Measurements from ENCODE around the gene THEMIS.
"Not testable (repeated sequence)": the region's sequence is repeated elsewhere in the genome, so short reads cannot be mapped to it uniquely, and the experiment has no call there.

Gene THEMIS

DNA sequence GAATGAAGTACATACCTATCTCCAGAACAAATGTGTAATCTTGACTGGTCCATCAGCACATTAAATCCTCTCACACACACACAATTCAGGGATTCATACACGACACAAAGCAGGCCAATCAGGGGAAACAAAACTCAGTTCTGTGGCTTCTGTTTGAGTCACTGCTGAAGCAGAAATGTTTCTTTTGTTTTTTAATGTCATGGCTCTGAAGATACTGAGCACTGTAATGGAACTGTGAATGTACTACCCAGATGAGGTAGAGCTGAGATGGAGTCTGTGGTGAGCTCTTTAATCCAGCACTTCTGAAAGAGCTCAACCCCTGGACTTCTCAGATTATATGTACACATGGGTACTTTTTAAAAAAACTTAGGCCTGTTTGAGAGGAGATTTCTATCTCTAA is 116.4 kb downstream of the THEMIS start:
- DNase-seq (ENCODE audit: insufficient read length, low spot score) = no peak
- FAIRE-seq = no peak
- no peak for TF ChIP-seq POLR2A (IDR thresholded peaks at IDR 0.05; ENCODE audit: low read depth, low read length)

DNA sequence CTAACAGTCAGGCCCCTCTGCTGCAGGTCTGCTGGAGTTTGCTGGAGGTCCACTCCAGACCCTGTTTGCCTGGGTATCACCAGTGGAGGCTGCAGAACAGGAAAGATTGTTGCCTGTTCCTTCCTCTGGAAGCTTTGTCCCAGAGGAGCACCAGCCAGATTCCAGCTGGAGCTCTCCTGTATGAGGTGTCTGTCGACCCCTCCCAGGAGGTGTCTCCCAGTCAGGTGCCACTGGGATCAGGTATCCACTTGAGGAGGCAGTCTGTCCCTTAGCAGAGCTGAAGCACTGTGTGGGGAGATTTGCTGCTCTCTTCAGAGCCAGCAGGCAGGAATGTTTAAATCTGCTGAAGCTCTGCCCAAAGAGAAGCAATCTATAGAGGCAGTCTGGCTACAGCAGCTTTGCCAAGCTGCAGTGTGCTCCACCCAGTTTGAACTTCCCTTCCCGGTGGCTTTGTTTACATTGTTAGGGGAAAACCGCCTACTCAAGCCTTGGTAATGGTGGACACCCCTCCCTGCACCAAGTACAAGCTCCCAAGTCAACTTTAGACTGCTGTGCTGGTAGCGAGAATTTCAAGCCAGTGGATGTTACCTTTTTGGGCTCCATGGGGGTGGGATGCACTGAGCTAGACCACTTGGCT is 119.1 kb downstream of the THEMIS start:
- DNase-seq (ENCODE audit: insufficient read length, low spot score); FAIRE-seq: not testable (repeated sequence)

DNA sequence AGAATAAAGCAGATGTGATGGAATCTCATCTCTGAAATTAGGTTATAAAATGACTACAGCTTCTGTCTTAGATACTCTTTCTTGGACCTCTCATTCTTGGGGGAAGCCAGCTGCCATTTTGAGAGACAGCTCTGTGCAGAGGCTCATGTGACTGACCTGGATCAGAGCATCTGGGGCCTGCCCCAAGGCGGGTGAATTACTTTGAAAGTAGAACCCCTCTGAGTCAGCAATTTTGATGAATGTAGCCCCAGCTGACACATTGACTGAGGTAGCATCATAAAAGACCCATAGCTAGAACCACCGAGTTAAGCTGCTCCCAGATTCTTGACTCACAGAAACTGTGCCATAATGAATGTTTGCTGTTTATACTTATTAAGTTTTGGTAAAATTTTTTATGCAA is 124.5 kb downstream of the THEMIS start:
- DNase-seq (ENCODE audit: insufficient read length, low spot score) = no peak
- no peak for FAIRE-seq
- no peak for TF ChIP-seq POLR2A (IDR thresholded peaks at IDR 0.05; ENCODE audit: low read depth, low read length)

DNA sequence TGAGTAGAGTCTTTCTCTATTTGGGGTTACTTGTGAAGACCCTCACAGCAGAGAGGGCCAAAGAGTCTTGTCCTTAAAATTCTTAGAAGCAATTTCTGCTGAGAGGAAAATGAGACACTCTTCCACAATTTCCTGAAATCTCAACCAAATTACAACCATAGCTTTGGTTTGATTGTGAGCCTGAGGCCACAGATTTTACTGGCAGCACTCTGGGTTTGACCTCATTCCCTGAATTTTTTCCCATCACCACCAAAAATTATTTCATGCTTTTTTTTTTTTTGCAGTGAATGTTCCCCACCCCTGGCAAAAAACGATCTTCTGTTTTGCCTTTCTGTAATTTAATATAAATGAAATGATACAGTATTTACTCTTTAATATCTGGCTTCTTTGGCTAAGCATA is 125.5 kb downstream of the THEMIS start:
- FAIRE-seq (no peak), DNase-seq (ENCODE audit: insufficient read length, low spot score) (no peak)
- TF ChIP-seq POLR2A (IDR thresholded peaks at IDR 0.05; ENCODE audit: low read depth, low read length) = no peak

DNA sequence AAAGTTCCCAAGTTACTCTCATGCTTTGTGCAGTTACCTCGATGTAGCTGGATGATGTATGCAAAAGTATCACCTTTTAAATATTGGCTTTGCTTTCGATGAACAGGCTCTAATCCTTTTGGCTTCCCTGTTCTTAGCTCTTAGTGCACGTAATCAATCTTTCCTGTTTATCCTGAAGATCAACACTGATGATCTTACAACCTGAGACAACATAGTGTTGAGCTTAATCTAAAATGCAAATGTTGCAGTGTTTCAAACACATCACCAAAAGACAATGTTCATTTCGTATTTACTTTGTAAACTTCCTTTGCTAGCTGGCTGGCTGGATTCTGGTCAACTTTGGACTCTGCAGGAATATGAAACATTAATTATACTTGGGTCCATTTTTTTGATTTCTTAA is 132.1 kb downstream of the THEMIS start:
- TF ChIP-seq POLR2A (IDR thresholded peaks at IDR 0.05; ENCODE audit: low read depth, low read length) = no peak
- DNase-seq (ENCODE audit: insufficient read length, low spot score) = no peak
- FAIRE-seq = no peak

DNA sequence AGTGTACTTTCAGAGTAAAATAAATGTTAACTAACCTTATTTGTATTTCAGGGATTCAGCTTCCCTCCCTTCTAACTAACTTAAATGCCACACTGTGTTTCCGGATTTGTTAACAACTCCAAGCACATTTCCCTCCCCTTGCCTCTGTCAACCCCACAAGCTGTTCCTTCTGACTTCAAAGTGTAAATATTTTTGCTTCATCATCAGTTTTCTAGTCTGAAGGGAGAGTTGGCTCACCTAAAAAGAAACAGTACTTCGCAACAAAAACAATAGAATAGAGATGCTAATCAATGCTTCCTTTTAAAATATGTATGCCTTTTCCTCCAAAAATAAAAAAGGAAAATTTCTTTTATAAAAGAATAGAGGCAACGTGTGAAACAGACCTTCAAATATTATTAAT is 132.6 kb downstream of the THEMIS start:
- FAIRE-seq (no peak), DNase-seq (ENCODE audit: insufficient read length, low spot score) (no peak)
- no peak for TF ChIP-seq POLR2A (IDR thresholded peaks at IDR 0.05; ENCODE audit: low read depth, low read length)

DNA sequence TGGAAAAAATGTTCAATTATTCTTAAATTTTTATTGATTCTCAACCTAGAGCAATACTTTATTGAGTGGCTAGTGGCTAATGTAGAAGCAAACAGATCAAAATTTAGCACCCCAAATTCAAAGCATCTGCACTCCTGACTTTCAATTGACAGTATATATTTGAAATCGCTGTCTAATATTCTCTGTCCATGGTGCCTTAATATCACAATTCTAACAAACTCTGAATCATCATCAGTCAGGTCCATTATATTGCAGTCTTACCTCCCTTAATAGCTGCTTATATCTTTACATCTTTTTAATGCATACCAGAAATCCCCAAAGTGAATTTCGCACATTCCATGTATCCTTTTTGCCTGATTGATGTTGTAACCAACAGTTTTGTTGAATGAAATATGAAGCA is 134.9 kb downstream of the THEMIS start:
- no peak for DNase-seq (ENCODE audit: insufficient read length, low spot score)
- no peak for TF ChIP-seq POLR2A (IDR thresholded peaks at IDR 0.05; ENCODE audit: low read depth, low read length)
- FAIRE-seq = no peak

DNA sequence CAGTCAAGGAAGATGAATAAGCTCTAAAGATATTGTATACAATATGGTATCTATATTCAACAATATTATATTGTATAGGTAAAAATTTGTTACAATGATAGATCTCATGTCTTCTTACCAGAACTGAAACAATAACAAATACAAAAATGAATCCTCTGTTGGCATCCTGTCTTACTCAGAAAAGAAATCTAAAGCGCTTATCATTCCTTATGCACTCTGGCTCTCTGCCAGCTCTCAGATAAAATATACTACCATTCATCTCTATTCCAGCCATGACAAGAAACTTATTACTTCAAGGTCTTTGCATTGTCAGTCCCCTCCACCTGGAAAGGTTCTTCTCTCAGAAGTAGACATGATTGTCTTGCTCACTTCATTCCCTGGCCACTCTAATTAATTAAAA is 138.6 kb downstream of the THEMIS start:
- DNase-seq (ENCODE audit: insufficient read length, low spot score) (no peak), FAIRE-seq (no peak)
- TF ChIP-seq POLR2A (IDR thresholded peaks at IDR 0.05; ENCODE audit: low read depth, low read length) = no peak

DNA sequence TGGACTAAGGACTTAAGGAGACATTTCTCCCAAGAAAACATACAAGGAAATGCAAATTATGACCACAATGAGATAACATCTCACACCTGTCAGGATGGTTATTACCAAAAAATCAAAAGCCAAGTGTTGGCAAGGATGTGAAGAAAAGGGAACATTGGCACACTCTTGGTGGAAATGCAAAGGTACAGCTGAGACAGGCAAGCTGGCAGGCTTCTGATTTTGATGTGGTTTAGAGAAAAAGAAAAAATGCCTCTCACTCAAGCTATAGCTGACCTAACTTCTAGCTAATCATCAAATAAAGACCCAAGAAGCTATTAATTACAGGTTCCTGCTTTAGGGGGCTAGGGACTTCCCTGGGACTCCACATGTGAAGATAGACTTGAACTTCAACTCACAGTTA is 139.8 kb downstream of the THEMIS start:
- TF ChIP-seq POLR2A (IDR thresholded peaks at IDR 0.05; ENCODE audit: low read depth, low read length) = no peak
- FAIRE-seq (no peak), DNase-seq (ENCODE audit: insufficient read length, low spot score) (no peak)

DNA sequence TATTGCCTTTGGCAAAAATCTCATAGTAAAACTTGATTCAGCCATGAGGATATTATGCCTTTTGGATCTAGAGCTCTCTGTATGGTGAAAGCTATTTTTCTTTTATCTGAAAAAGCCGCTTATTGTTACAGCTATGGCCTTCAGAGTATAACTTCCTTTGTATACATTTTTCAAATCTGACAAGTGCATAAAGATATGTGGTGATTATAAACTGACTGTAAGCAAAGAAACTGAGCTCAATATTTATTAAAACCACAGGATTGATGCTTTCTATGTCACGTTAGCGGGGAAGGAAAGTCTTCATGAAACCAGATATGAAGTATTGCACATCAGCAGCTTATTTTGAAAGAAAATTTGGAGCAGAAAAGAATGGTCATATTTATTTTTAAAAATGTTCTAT is 151.8 kb downstream of the THEMIS start:
- TF ChIP-seq POLR2A (IDR thresholded peaks at IDR 0.05; ENCODE audit: low read depth, low read length) = no peak
- DNase-seq (ENCODE audit: insufficient read length, low spot score) (no peak), FAIRE-seq (no peak)

DNA sequence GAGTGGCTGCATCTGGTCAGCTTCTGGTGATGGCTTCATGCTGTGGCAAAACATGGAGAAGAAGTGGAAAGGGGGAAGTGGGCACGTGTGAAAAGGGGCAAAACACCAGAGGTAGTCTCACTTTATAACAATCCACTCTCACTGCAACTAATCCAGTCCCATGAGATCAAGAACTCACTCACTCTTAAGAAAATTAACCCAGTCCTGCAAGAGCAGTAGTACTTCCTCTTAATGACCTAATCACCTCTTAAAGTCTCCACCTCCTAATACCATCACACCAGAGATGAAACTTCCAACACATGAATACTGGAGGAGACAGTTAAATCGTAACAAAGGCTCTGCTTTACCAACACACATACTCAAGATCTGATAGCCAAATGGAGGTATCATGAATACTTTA is 152.6 kb downstream of the THEMIS start:
- DNase-seq (ENCODE audit: insufficient read length, low spot score) (no peak), FAIRE-seq (no peak)
- TF ChIP-seq POLR2A (IDR thresholded peaks at IDR 0.05; ENCODE audit: low read depth, low read length) = no peak

DNA sequence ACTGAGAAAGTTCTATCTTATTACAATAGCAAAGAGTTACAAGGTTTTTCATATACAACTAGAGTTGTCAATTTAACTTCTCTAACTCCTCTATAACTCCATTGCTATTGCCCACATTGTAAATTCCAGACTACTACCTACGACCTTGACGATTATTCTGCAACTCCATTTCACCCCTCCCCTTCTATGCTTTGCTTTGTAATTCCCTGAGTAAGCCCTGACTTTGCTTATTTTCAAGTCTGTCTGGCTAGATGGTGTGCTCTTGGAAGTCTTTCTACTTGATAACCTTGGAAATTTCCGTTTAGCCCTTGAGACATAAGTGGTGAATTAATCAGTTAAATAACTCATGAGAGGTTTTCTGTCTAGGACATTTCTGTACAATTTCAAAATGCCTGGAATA is 162.4 kb downstream of the THEMIS start:
- DNase-seq (ENCODE audit: insufficient read length, low spot score) (no peak), FAIRE-seq (no peak)
- no peak for TF ChIP-seq POLR2A (IDR thresholded peaks at IDR 0.05; ENCODE audit: low read depth, low read length)

DNA sequence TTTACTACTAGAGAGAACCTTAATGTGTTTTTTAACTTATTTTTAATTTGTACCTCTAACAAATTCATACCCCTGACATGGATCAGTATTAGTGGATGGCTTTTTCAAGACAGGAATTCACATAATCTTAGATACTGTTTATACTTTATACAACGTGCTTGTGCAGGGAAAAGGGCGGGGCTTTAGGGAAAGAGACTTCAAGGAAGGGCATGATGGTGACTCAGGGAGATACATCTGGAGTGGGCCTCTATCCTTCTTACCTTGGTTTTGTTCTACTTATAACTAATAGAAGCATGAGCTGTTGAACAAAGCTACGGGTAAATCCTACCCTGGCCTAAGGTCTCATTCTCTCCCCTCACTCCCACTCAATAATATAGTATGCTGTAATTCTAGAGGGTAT is 163.1 kb downstream of the THEMIS start:
- no peak for TF ChIP-seq POLR2A (IDR thresholded peaks at IDR 0.05; ENCODE audit: low read depth, low read length)
- FAIRE-seq = no peak
- DNase-seq (ENCODE audit: insufficient read length, low spot score) = no peak

DNA sequence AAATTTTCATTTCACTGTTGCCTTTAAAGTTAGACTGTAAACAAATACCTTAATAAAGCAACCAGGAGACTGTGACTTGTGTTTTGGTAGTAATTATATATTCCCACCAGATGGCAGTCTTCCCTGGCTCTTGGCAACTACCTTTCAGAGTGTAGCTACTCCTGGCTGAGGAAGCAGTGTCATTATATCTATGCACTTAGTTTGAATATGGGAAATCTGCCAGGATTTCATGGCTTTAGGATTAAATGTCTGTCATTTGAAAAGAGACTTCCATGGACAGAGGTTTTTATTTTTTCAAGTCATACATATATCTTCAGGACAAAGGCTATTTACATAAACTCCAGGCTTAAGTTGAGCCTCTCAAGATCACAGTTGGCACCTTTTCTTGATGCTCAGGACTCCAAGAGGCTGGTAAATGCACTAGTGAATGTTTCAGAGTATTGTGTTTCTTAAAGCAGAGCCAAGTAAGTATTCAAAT is 163.8 kb downstream of the THEMIS start:
- no peak for FAIRE-seq
- no peak for TF ChIP-seq POLR2A (IDR thresholded peaks at IDR 0.05; ENCODE audit: low read depth, low read length)
- DNase-seq (ENCODE audit: insufficient read length, low spot score) = peak; percentile 4

DNA sequence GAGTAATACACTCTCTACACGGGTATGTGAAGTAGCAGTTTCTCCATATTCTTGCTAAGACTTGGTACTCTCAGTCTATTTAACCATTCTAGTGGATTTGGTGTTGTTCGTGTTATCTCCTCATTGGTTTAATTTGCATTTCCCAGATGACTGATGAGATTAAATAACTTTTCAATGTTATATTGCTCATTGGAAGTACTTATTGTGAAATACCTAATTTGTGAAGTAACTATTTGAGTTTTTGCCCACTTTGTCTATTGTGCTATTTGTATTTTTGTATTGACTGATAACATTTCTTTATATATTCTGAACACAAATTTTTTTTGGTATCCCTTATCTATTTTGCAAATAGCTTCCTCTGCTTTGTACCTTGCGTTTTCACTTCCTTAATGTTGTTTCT is 167.9 kb downstream of the THEMIS start:
- no peak for TF ChIP-seq POLR2A (IDR thresholded peaks at IDR 0.05; ENCODE audit: low read depth, low read length)
- no peak for FAIRE-seq
- no peak for DNase-seq (ENCODE audit: insufficient read length, low spot score)

Measured in H54 (cell line).